Measurements from ENCODE around the gene KIF22. TPM values are rescaled to one million over a fixed set of nuclear protein-coding genes. Genes with fewer than 3 reads are reported as not detected.
"Not testable (repeated sequence)": the region's sequence is repeated elsewhere in the genome, so short reads cannot be mapped to it uniquely, and the experiment has no call there.

Gene KIF22
- total RNA-seq, 4 donors from 2014 or later: 5.9 to 70.4 (median 15.8) TPM

- DNase-seq: no peak
- Histone ChIP-seq H3K27me3 (no peaks in the 10 kb centered on the region), H3K4me3 (no peak overlapping the region), H3K9me3 (no peaks in the 10 kb centered on the region), H3K36me3 (no peaks in the 10 kb centered on the region), H3K4me1 (no peaks in the 10 kb centered on the region), H3K27ac (no peak overlapping the region)
- intact Hi-C loops (cut with DNase I; ENCODE audit: low total_unique reads): no loop called here
- TF ChIP-seq, protein P1, sequence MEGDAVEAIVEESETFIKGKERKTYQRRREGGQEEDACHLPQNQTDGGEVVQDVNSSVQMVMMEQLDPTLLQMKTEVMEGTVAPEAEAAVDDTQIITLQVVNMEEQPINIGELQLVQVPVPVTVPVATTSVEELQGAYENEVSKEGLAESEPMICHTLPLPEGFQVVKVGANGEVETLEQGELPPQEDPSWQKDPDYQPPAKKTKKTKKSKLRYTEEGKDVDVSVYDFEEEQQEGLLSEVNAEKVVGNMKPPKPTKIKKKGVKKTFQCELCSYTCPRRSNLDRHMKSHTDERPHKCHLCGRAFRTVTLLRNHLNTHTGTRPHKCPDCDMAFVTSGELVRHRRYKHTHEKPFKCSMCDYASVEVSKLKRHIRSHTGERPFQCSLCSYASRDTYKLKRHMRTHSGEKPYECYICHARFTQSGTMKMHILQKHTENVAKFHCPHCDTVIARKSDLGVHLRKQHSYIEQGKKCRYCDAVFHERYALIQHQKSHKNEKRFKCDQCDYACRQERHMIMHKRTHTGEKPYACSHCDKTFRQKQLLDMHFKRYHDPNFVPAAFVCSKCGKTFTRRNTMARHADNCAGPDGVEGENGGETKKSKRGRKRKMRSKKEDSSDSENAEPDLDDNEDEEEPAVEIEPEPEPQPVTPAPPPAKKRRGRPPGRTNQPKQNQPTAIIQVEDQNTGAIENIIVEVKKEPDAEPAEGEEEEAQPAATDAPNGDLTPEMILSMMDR (IDR thresholded peaks at IDR 0.05): no peak
- TF ChIP-seq POLR2A (IDR thresholded peaks at IDR 0.05): no peak
Observed at GRCh38 chr16:29770250-29770929, 20.2 kb upstream of the KIF22 start.

GRCh38 chr16:29772330-29772729, 18.2 kb upstream of the KIF22 start:
- H3K9me3 ChIP-seq; H3K4me3 ChIP-seq; H3K27me3 ChIP-seq; H3K27ac ChIP-seq; H3K4me1 ChIP-seq; intact Hi-C loops (cut with DNase I; ENCODE audit: low total_unique reads); H3K36me3 ChIP-seq; DNase-seq: not testable (repeated sequence)

- no peaks in the 10 kb centered on the region for H3K27me3 ChIP-seq
- H3K36me3 ChIP-seq: no peaks in the 10 kb centered on the region
- no peak overlapping the region for H3K4me3 ChIP-seq
- H3K4me1 ChIP-seq: no peaks in the 10 kb centered on the region
- H3K9me3 ChIP-seq: no peaks in the 10 kb centered on the region
- no peak for DNase-seq
- TF ChIP-seq POLR2A (IDR thresholded peaks at IDR 0.05): no peak
- TF ChIP-seq, protein P1 (IDR thresholded peaks at IDR 0.05): no peak
- intact Hi-C loops (cut with DNase I; ENCODE audit: low total_unique reads): no loop called here
- H3K27ac ChIP-seq: no peak overlapping the region
Observed at GRCh38 chr16:29774730-29775129, 15.8 kb upstream of the KIF22 start.

GRCh38 chr16:29775742-29776408, 14.7 kb upstream of the KIF22 start:
- no peaks in the 10 kb centered on the region for H3K36me3 ChIP-seq
- H3K27me3 ChIP-seq: no peaks in the 10 kb centered on the region
- TF ChIP-seq, protein P1 (IDR thresholded peaks at IDR 0.05): no peak
- TF ChIP-seq POLR2A (IDR thresholded peaks at IDR 0.05): no peak
- no peaks in the 10 kb centered on the region for H3K9me3 ChIP-seq
- intact Hi-C loops (cut with DNase I; ENCODE audit: low total_unique reads): no loop called here
- no peak for DNase-seq
- H3K4me1 ChIP-seq: no peaks in the 10 kb centered on the region
- no peak overlapping the region for H3K4me3 ChIP-seq
- H3K27ac ChIP-seq: no peak overlapping the region

DNA sequence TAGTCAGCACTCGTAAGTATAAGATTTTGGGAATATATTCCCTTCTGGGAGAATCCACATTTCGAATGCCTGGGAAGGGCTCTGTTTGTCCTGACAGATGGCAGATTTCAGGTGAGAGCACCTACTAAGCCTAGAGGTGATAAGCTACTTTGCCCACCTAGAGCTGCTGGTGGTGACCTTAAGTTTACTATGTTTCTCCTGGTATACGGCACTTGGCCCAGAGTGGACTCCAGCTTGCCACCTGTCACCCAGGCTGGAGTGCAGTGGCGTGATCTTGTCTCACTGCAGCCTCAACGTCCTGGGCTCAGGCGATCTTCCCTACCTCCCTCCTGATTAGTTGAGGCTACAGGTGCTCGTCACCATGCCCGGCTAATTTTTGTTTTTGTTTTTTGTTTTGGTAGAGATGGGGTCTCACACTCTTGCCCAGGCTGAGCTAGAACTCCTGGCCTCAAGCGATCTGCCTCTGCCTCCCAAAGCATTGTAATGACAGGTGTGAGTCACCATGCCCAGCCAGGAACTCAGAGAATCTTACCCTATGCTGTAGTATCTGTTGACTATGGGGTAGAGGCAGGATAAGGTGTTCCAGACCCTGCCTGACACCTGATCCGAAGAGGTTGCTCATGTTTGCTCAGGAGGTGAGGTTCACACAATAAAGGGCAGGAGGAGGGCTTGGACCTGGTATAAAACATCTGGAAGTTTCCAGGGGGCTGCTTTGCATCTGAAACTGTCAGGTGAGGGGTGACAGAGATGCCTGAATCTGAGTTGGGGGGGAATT, 12.8 kb upstream of the KIF22 start, which contains the start of gene ZG16:
Gene ZG16 (plus strand): TSS at position 681 of the 775 bp plus-strand sequence. CDS start 1,011 bp downstream, outside the sequence.
- no peak for DNase-seq
- H3K4me3 ChIP-seq: no peak within 1 kb of the TSS
- H3K4me1 ChIP-seq: no peaks in the 10 kb centered on the region
- TF ChIP-seq, protein P1 (IDR thresholded peaks at IDR 0.05): no peak
- no peak for TF ChIP-seq POLR2A (IDR thresholded peaks at IDR 0.05)
- H3K27ac ChIP-seq: no peak within 1 kb of the TSS
- intact Hi-C loops (cut with DNase I; ENCODE audit: low total_unique reads): no loop called here
- no peaks in the 10 kb centered on the region for H3K27me3 ChIP-seq
- no peaks in the 10 kb centered on the region for H3K9me3 ChIP-seq
- H3K36me3 ChIP-seq: no peaks in the 10 kb centered on the region

All from uterus (tissue), 4 donors.